HL-60 (cell line): ENCODE data around the gene TENM4.

Source experiments
- DNase-seq, 2 experiments: peaks; one replicate each; pipeline ENCODE4 v3.0.0-alpha.2; 2010 to 2020; ENCODE audit warnings: low read depth in 1 of 2, low spot score in 1 of 2
- H3K27ac ChIP-seq: fragments of 250-450 bp; sonication (Bioruptor Pico); replicated peaks from 2 replicates; pipeline ENCODE4 v1.5.1; 2020; ENCODE audit warnings: mild to moderate bottlenecking, moderate library complexity
- H3K27me3 ChIP-seq: fragments of 250-450 bp; sonication (Bioruptor Pico); 2 replicates; pipeline ENCODE4 v1.5.1; 2021; ENCODE audit warnings: mild to moderate bottlenecking, moderate library complexity; ENCODE audit not compliant: insufficient read depth, poor library complexity, severe bottlenecking
- H3K4me3 ChIP-seq: replicated peaks from 2 replicates; pipeline ENCODE4 v1.5.1; 2011; ENCODE audit warnings: mild to moderate bottlenecking, control low read depth, low read length; ENCODE audit not compliant: insufficient read depth
- GABPA ChIP-seq: IDR thresholded peaks from 2 replicates; pipeline ENCODE4 v1.6.1; 2012; ENCODE audit warnings: low read depth
- POLR2AphosphoS5 ChIP-seq: IDR thresholded peaks from 2 replicates; pipeline ENCODE4 v1.6.1; 2012; ENCODE audit warnings: low read depth
- SPI1 ChIP-seq: IDR thresholded peaks from 2 replicates; pipeline ENCODE4 v1.6.1; 2012; ENCODE audit warnings: low read depth, mild to moderate bottlenecking, borderline replicate concordance
- TF ChIP-seq, protein P1 (sequence below): IDR thresholded peaks from one replicate; pipeline ENCODE4 v1.5.1; 2011; ENCODE audit warnings: low read length, control low read depth, inconsistent platforms; ENCODE audit not compliant: insufficient read depth
- TF ChIP-seq, protein P2 (sequence below): IDR thresholded peaks from 2 replicates; pipeline ENCODE4 v1.6.1; 2012; ENCODE audit warnings: low read depth; ENCODE audit not compliant: insufficient replicate concordance

The TENM4 gene

DNA sequence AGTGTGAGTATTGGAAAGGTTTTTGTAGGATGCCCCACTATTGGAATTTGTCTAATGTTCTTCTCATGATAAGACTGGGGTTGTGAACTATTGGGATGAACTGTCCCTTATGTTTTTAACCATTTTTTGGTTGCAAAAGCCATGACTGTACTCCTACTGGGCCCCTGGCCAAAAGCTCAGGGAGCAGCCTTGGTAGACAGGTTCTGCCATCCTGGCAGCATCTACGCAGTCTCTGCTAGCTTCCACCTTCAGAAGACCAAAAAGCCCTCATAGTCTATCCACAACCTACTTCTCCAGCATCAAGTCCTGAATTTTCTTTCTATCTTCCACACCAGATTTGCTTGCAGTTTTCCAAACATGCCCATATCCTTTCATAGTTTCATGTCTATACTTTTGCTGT is 211.8 kb downstream of the TENM4 start:
- TF ChIP-seq, protein P1, sequence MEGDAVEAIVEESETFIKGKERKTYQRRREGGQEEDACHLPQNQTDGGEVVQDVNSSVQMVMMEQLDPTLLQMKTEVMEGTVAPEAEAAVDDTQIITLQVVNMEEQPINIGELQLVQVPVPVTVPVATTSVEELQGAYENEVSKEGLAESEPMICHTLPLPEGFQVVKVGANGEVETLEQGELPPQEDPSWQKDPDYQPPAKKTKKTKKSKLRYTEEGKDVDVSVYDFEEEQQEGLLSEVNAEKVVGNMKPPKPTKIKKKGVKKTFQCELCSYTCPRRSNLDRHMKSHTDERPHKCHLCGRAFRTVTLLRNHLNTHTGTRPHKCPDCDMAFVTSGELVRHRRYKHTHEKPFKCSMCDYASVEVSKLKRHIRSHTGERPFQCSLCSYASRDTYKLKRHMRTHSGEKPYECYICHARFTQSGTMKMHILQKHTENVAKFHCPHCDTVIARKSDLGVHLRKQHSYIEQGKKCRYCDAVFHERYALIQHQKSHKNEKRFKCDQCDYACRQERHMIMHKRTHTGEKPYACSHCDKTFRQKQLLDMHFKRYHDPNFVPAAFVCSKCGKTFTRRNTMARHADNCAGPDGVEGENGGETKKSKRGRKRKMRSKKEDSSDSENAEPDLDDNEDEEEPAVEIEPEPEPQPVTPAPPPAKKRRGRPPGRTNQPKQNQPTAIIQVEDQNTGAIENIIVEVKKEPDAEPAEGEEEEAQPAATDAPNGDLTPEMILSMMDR: no peak
- Histone ChIP-seq H3K4me3 (no peak overlapping the region), H3K27me3 (no peaks in the 10 kb centered on the region), H3K27ac (no peak overlapping the region)
- no peak for DNase-seq

DNA sequence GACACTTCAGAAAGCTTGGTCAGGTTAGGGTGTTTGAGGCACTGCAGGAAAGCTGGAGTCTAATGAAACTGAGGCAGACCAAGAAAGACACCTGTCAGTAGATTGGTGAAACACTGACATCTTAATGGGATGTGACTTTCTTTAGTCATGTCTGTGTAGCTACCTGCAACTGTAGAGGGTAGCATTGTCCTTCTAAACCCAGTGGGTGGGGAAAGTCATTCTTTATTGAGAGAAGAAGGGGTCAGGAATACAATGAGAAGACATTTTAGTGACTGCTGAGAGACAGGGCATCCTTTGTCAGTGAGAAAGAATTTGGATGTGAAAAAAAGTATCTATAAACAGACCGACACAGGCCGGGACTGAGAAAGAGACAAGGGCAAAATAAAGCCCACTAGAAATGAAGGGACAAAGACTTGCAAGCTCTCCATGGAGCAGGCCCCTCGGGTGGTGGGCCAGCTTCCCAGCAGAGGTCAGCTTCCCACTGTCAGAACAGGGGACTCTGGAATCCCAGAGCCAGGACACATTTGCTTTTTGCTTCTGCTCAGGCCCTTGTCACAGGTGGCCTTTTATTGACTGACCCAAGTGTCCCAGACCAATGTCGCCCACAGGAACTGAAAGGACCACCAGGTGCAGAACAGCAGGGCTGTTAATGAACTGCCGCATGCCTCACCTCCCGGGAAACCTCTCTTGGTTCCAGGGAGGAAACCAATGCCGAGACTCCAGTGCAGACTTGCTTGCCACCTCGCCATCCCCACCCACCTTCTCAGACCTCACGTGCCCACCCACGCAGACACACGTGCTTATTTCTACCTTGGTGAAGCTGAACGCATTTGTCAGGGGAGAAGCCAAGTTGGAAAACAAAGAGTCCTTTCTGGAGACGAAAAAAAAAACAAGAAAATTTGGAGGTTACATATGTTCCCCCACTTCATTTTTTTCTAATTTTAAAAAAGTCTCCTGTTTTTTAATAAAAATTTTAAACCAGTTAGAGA is 212.8 kb downstream of the TENM4 start:
- Histone ChIP-seq H3K4me3 (no peak overlapping the region), H3K27ac (no peak overlapping the region), H3K27me3 (no peaks in the 10 kb centered on the region)
- no peak for DNase-seq
- TF ChIP-seq, protein P1: no peak
- TF ChIP-seq POLR2AphosphoS5 (no peak), SPI1 (no peak), GABPA (no peak)
- TF ChIP-seq, protein P2, sequence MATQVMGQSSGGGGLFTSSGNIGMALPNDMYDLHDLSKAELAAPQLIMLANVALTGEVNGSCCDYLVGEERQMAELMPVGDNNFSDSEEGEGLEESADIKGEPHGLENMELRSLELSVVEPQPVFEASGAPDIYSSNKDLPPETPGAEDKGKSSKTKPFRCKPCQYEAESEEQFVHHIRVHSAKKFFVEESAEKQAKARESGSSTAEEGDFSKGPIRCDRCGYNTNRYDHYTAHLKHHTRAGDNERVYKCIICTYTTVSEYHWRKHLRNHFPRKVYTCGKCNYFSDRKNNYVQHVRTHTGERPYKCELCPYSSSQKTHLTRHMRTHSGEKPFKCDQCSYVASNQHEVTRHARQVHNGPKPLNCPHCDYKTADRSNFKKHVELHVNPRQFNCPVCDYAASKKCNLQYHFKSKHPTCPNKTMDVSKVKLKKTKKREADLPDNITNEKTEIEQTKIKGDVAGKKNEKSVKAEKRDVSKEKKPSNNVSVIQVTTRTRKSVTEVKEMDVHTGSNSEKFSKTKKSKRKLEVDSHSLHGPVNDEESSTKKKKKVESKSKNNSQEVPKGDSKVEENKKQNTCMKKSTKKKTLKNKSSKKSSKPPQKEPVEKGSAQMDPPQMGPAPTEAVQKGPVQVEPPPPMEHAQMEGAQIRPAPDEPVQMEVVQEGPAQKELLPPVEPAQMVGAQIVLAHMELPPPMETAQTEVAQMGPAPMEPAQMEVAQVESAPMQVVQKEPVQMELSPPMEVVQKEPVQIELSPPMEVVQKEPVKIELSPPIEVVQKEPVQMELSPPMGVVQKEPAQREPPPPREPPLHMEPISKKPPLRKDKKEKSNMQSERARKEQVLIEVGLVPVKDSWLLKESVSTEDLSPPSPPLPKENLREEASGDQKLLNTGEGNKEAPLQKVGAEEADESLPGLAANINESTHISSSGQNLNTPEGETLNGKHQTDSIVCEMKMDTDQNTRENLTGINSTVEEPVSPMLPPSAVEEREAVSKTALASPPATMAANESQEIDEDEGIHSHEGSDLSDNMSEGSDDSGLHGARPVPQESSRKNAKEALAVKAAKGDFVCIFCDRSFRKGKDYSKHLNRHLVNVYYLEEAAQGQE: no peak

DNA sequence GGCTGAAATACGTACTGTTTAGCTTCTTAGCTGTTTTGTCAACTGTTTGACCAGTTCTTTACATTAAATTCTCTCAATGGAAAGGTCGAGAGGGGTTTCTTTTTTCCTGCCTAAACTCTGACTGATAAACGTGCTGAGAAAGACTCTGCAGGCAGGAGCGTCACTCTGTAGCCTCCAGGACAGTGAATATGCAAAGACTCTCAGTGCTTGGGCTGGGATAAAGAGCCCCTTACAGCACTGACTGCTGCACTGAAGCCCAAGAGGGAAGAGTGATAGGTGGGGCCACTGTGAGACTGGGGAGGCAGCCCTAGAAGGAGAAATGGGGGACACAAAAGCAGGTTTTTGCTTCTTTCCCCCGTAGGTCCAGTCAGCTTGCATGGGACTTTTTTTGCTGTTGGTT is 213.5 kb downstream of the TENM4 start:
- H3K27me3 ChIP-seq: no peaks in the 10 kb centered on the region
- no peak overlapping the region for H3K4me3 ChIP-seq
- no peak overlapping the region for H3K27ac ChIP-seq
- no peak for DNase-seq
- TF ChIP-seq, protein P2: no peak
- no peak for TF ChIP-seq GABPA
- TF ChIP-seq, protein P1: no peak
- TF ChIP-seq POLR2AphosphoS5: no peak
- TF ChIP-seq SPI1: no peak
